HG02759 (cell line): ENCODE data around the gene SLC39A8.

ENCODE experiments used
- ATAC-seq: cut with Tn5 transposase; IDR thresholded peaks from one replicate; pipeline ENCODE4 v1.9.1; 2021; ENCODE audit warnings: mild to moderate bottlenecking, moderate library complexity; ENCODE audit not compliant: unreplicated experiment

The SLC39A8 gene

DNA sequence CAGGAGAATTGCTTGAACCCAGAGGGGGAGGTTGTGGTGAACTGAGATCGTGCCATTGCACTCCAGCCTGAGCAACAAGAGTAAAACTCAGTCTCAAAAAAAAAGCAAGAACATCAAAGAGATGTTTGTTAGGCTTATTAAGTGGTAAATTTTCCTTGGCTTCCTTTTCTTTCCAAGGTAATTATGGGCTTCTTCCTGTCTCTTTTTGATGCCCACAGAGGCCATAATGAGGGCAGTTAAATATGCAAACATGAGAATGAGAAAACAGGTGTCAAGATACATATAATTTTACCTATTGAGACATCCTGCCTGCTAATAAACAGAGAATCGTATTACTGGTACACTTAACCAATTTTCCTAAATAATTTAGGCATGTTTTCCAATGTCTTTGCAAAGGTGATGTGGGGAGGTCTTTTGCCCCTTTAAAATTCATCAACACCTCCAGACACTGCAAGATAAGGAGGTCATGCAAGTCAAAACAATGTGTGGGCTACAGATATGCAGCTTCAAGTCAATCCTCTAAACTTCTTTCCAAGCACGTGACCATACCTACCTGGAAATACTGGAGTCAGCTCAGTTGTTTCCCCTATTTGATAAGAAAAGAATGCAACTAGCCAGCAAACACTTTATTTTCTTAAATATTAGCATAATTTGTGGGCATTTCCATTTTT lies 2.7 kb downstream of the SLC39A8 start:
- ATAC-seq: no peak

DNA sequence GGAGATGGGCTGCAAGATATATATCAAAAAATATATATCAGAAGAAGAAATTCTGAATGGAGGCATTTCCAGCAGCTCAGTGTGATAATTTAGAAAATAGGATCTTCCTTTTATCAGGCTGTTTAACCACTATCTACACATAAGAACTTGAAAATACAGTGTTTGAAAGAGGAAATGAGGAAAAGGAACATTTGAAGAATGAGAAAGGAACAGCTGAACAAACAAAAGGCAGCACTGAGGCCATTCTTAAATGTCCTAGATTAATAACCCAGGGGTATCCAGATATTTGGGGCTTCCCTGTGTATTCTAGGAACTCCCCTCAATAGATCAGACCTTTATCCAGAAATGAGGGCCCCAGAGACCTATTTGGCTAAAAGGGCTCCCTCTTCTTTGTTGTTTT lies 4.1 kb downstream of the SLC39A8 start:
- no peak for ATAC-seq

DNA sequence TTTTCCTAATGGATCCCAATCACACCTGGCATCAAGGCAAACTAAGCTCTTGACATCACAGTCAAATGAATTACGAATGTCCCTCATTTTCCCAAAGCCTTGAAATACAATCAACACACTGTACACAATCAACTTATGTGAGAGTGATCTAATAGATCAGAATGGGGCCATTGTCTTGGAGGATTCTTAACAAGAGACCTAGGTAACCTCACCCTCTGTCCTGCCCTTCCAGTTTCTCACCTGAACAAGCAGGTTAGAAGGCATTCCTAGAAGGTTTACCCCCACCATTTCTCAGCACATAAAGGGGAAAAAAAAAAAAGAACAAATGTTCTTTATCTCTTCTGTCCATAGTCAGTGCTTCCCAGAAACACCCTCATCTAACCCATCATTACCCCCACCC lies 6.3 kb downstream of the SLC39A8 start:
- ATAC-seq: no peak

DNA sequence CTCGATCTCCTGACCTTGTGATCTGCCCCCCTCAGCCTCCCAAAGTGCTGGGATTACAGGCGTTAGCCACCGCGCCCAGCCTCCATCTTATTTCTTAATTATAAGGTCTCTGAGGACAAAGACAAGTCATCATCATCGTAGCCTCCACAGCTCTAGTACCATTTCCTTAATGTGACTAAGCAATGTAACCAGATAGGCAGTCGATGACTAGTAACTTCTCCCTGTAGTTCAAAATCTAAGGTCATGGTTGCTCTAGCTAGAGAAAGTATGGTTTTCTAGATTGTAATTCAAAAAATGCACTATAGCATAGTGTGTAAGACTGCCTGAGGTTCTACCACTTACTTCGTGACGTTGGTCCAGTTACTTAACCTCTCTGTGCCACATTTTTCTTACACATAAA lies 6.9 kb downstream of the SLC39A8 start:
- no peak for ATAC-seq

DNA sequence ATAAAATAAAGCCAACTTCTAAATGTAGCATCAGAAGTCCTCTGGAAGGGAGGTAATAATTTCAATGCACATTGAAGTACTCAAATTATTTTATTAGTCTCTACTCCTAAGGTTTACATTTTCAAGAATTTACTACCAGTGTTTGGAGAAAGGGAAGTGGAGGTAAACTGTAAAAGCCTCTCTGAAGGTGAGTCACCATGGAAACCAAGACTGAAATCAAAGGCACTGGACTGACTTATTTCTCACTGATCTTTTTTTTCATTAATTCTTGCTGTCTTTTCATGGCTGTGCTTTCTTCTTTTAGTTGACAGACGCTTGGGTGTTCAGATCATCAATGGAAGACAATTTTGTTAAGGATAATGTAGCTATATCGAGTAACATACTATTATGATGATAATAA lies 9.7 kb downstream of the SLC39A8 start:
- no peak for ATAC-seq

DNA sequence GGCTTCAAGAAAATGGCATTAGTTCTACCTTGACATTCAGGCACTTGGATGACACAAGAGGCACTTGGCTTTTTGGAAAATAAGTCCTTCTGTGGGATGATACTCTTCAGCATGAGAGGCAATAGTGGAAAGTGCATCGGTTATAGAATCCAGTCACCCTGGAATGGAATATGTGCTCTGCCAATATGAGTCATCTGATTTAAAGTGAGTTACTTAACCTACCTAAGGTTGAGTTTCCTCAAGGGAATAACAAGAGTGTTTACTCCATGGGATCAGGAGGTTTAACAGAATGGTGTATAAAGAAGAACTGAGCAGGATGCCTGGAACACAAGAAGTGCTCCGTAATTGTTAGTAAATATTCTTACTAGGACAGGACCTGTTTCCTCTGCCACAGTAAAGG lies 10.7 kb downstream of the SLC39A8 start:
- no peak for ATAC-seq

DNA sequence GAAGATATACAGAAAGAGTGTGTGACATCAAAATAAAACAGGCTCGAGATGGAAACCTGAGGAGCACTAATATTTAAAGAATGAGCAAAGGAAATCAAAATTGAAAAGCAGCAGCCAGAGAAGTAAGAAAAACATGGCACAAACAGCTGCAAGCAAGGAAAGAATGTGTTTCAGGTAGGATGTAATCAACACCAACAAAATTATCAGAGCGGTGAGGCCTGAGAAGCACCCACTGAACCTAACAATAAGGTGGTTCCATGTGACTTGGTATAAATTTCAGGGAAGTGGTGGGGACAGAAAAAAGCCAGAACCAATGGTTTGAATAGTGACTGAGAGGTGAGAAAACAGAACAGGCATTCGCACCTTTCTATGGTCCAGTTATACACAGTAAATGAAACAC lies 11.5 kb downstream of the SLC39A8 start:
- ATAC-seq: no peak

DNA sequence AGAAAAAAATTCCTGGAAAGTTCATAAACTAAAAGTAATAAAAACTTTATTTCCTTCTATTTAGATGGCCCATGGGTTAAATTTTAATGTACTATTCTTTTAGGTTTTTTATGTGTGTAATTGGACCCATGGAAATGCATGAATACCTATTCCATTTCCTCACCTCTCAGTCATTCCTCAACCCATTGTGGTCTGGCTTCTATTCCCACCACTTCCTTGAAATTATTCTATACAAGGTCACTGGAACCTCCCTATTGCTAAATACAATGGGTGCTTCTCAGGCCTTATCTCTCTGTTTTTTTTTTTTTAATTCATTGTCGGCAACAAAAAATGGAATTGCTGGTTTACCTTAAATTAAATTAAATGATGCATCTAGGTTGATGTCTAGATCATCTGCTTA lies 17.2 kb downstream of the SLC39A8 start:
- no peak for ATAC-seq

DNA sequence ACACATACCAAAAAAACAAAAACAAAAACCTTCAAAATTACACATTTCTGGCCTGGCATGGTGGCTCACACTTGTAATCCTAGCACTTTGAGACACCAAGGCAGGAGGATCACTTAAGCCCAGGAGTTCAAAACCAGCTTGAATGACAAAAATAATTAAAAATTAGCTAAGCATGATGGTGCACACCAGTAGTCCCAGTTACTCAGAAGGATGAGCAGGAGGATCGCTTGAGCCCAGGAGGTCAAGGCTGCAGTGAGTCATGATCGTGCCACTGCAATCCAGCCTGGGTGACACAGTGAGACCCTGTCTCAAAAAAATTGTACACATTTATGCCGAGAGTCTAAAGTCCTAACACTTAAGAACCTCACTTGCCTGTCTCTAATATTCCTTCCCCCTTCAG lies 18.3 kb downstream of the SLC39A8 start:
- ATAC-seq: no peak

DNA sequence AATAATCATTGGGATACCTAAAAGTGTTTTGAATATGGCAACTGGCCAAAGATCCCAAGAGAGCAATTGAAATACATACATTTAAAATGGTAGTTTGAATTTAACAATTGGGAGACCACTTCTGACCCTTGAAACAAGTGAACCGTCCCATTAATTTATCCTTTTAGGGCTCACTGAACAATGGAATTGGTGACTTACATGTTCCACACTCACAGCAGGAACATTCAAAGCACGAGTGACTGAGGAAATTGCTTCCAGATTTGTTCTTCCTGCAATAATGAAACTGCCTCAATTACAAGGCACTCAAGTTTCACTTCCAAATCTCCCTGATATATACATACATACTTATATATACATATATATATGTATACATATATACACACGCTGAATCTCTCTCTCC lies 20.6 kb downstream of the SLC39A8 start:
- ATAC-seq: no peak

DNA sequence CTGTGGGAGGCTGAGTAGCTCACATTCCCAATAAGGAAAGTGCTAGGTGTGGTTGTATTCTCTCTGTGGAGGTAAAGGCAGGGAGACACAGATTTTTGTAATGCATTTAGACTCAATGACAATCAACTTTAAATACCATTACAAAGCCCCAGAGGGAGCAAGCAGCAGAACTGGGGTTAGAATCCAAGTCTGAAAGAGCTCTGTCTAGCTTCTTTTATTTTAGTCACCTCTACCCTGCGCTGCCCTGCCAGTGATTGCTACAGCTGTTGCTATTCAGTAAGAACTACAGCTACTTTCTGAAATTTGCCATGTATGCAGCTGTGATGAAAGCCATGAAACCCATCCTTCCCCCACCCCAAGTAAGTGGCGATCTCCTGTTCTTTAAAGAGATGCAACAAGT lies 22.5 kb downstream of the SLC39A8 start:
- no peak for ATAC-seq

DNA sequence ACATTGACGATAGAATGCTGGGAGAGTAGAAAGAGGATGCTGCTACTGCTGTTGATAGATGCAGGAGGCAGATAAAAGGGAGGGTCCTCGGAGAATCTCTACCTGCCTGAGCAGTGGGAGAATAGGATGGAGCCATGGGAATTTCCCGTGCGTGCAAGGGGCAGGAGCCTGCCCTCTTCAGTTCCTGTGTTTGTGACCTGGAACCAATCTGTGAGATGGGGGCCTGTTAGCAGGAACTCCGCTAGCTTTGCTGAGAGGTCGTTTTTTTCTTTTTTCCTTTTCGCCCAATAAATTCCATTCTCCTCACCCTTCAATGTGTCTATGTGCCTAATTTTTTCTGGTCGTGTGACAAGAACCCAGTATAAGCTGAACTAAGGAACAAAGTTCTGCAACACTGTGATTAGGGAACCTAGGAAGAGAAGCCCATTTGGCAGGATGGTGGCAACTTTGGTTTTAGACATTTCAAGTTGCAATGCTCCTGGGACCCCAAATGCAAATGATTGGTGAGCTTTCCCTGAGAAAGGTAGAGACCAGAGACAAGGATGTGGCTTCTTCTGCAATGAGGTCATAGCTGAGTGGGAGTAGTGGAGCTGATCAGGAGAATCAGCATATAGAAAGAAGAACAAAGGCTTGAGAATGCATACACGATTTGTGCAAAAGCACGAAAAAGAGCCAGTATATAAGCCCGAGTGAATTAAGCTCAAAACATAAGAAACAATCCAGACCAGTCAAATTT lies 23.9 kb downstream of the SLC39A8 start:
- peak; percentile 94 for ATAC-seq

DNA sequence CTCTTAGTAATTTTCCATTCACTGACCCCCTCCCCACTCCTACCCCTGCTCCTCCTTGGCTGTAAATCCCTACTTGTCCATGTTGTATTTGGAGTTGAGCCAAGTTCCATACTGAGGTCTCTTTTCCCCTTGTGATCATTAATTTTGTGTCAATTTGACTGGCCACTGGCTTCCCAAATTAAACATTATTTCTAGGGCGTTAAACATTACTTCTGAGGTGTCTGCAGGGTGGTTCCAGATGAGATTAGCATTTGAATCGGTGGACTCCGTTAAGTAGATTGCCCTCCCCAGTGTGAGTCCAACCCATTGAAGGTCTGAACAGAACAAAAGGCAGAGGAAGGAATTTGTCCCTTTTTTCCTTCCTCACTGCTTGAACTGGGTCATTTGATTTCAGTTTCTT lies 25.7 kb downstream of the SLC39A8 start:
- no peak for ATAC-seq

DNA sequence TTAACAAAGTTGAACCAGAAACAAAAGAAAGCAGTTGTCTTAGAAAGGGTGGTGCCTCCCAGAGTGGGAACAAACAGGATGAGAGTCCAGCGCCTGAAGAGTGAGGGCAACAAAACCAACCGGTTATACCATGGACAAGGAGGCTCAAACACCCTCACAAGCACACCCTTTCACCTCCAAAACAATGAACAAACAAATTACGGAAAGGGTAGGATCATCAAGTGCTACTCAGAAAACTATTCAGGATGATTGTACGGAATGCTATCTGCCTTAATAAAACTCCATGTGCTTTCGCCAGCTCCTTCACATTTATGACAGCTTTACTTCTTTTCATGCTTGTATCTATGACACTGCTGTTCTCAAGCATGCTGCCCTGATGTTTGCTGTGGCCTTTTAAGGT lies 26.8 kb downstream of the SLC39A8 start:
- ATAC-seq: no peak

DNA sequence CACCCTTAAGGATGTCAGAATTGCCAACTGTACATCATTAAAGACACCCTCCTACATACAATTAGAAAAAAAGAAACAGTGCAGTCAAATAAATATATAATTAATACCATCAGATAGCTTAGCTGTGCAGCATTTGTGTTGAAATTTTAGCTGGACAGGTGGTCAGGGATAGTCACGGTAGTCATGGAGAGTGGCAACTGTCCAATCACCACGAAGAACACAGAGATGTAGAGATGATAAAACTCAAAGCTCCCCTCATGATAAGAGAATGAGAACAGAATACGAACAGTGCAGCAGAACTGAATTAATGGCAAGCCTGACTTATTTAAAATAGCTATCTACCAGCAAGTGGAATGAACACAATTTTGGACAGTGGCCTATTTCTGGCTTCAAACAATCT lies 27.2 kb downstream of the SLC39A8 start:
- ATAC-seq: no peak

DNA sequence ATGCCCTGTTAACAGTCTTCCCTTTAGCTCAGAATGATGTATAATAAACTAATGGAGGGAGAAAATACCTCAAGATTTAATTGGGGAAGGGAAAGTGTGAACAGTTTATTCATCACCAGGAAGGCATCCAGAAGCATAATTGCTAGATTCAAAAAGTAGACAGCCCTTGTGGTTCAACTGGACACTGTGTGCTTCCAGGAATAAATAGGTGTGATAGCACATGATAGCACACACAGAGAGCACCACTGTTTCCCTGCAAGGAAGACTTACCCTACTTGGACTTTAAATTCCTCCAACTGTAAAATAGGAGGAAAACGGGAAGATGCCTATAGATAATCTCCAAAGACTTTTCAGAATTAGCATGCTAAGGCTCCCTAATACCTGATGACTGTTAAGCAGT lies 27.8 kb downstream of the SLC39A8 start:
- ATAC-seq: no peak

DNA sequence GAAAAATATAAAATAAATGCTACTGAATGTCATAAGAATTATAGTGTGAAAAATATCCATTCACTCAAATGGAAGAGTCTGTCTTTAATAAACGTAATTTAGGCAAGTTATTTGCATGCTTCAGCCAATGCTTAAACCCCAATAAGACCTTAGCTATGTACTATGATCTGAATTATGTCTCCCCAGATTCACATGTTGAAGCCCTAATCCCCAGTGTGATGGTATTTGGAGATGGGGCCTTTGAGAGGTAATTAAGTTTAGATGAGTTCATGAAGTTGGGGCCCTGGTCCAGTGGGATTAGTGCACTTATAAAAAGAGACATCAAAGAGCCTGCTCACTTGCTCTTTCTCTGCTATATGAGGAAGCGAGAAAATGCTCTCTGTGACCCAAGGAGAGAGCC lies 28.7 kb downstream of the SLC39A8 start:
- ATAC-seq: no peak

DNA sequence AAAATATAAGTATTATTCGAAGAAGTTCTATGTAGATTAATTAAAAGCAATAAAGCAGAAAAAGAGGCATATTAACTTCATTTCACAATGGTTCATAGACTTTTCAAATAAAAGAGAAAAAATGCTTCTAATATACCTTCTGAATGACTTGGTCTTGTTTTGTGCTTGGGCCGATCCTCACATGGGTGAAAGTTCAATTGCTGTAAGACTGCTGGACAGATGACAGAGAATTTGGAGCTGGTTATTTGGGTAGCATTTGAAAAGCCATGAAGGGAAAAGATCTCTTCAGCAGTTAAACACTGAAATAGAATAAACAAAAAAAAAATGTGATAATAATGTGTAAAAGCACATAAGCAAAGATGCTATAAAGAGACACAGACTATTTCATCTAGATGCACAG lies 29.8 kb downstream of the SLC39A8 start:
- ATAC-seq: no peak

DNA sequence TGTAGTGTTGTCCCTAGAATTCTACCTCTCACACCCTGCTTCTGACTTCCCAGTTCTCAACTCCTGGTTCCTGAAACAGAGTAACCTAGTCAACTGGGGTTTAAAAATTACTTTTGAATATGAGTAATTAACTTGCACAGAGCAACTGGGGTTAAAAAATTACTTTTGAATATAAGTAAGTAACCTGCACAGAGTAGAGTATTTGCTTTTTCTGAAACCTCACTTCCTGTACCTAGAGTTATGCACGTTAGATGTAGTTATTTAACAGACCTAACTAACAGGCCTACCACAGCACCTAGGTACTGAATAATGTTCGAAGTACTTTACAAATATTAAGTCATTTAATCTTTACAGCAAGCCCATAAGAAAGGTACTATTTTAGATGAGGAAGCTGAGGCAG lies 32.9 kb downstream of the SLC39A8 start:
- ATAC-seq: no peak

DNA sequence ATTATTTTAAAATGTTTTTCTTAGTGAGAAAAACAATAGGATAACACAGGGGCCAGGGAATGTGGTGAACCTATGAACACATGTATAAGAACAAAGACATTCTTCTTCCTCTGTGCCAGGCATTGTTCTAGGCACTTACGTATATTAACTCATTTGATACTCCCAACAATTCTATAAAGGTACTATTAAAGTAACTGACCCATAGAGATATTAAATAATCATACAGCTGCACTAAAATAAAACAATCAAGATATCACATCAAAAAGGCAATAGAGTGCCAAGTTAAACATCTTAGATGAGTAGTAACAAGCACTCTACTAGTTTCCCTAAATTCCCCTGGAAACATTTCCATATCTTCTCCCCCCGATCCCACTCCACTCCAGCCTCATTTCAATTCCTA lies 33.4 kb downstream of the SLC39A8 start:
- no peak for ATAC-seq

DNA sequence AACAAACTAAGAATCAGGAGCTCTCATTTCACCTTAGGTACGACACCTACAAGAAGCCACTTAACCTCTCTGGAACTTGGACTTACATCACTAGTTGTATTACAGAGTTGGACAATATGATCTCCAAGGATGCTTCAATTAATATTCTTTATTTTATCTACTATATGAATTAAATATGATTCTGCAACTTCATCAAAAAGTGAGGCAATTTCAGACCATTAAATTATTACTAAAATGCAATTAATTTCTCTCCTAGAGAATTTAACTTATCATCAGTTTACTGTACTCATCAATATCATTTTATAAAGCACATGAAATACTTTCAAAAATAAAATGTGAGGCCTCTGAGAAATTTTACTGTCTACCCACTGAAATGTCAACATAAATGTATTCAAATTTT lies 33.9 kb downstream of the SLC39A8 start:
- ATAC-seq: no peak

DNA sequence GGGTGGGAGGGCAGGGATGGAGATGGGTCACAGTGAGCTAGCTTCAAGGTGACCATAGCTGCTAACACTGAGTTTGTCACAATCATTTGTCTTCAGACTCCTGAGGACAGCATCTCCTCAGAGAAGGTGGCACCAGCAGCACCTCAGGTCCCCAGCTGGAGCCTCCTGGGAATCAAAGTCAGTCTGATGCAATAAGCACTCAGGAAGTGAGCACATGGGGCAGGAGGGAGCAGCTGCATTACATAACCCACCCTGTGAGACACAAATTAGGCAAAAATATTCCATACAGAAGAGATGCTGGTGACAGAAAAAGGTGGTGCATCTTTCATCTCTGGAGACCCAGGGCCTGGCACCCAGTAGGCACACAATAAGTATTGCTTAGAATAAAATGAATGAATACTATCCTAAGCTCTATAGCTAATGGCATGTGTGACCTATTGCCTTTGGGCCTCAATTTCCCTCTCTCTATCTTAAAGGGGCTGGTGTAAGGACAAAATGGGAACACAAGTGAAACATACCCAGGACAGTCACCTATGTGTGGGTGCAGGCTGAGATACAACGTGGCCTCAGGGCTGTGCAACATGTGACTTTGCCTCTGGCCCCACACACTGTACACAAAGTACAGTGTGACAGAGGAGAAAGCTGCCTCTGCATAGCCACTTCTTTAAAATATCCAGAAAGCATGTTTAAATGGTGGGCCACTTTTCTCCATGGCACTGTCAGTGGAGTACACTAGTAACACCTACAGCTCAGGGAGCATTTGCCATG lies 37.1 kb downstream of the SLC39A8 start:
- ATAC-seq: peak; percentile 57
